Measurements from ENCODE around the gene SPAG16. TPM values are rescaled to one million over a fixed set of nuclear protein-coding genes. Genes with fewer than 3 reads are reported as not detected.
"Not testable (repeated sequence)": the region's sequence is repeated elsewhere in the genome, so short reads cannot be mapped to it uniquely, and the experiment has no call there.

The SPAG16 gene
- total RNA-seq, 1 experiment from 2014 or later, result 17.3 TPM

DNA sequence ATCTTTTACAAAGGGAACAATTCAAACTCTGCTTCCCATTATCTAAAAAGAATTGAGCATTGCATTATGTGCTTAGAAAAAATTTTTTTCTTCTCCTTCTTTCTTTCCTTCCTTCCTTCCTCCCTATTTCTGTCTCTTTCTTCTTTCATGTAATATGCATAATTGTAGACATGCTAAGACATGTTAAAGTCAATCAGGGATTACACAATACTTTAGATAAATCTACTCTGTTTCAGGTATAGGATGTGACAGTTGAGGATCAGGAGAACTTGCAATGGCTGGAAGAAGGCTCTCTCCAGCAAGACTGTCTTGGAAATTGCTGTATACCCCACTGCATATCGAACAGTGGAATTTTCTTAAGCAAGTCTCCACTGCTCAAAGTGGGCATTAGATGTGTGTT, 9.0 kb upstream of the SPAG16 start:
- H3K79me1 ChIP-seq (ENCODE audit: insufficient read depth, low read depth, low read length, poor library complexity, severe bottlenecking), result no peaks in the 10 kb centered on the region
- no peak overlapping the region for H4K91ac ChIP-seq (ENCODE audit: insufficient read length, low read depth, low read length)
- no peak overlapping the region for H2BK15ac ChIP-seq (ENCODE audit: low read depth, low read length)
- no peak overlapping the region for H4K5ac ChIP-seq (ENCODE audit: insufficient read length, low read depth, low read length)
- H3K36me3 Mint-ChIP-seq (ENCODE audit: insufficient read depth in 1 of 3, low read depth in 3 of 3), result peaks cover 6 to 9% (median 9%) of the 10 kb centered on the region in 3 experiments; a peak in 5 of 7 replicates
- H2BK5ac ChIP-seq (ENCODE audit: insufficient read length, low read length), result no peak overlapping the region
- H3K4ac ChIP-seq (ENCODE audit: low read depth, low read length), result no peak overlapping the region
- H3K27ac Mint-ChIP-seq, result no peak overlapping the region
- no peak overlapping the region for H3K9ac ChIP-seq (ENCODE audit: extremely low read depth, insufficient read length, low read length)
- H2BK20ac ChIP-seq (ENCODE audit: low read depth, low read length, poor library complexity, severe bottlenecking), result no peak overlapping the region
- H2AFZ ChIP-seq (ENCODE audit: low read length), result no peak overlapping the region
- DNase-seq, result no peak
- no peaks in the 10 kb centered on the region for H4K20me1 ChIP-seq (ENCODE audit: control insufficient read depth, insufficient read depth, insufficient read length)
- peaks cover 14 to 15% of the 10 kb centered on the region in 2 experiments for H3K9me3 Mint-ChIP-seq
- TF ChIP-seq, protein P1, sequence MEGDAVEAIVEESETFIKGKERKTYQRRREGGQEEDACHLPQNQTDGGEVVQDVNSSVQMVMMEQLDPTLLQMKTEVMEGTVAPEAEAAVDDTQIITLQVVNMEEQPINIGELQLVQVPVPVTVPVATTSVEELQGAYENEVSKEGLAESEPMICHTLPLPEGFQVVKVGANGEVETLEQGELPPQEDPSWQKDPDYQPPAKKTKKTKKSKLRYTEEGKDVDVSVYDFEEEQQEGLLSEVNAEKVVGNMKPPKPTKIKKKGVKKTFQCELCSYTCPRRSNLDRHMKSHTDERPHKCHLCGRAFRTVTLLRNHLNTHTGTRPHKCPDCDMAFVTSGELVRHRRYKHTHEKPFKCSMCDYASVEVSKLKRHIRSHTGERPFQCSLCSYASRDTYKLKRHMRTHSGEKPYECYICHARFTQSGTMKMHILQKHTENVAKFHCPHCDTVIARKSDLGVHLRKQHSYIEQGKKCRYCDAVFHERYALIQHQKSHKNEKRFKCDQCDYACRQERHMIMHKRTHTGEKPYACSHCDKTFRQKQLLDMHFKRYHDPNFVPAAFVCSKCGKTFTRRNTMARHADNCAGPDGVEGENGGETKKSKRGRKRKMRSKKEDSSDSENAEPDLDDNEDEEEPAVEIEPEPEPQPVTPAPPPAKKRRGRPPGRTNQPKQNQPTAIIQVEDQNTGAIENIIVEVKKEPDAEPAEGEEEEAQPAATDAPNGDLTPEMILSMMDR (conservative IDR thresholded peaks at IDR 0.05), result no peak
- H3K27ac ChIP-seq (ENCODE audit: insufficient read length, low read depth, low read length), result no peak overlapping the region
- H2BK12ac ChIP-seq (ENCODE audit: insufficient read length, low read depth, low read length), result no peak overlapping the region
- H3T11ph ChIP-seq (ENCODE audit: low read length), result no peak overlapping the region
- H2BK120ac ChIP-seq (ENCODE audit: low read depth, low read length, poor library complexity, severe bottlenecking), result no peak overlapping the region
- no peaks in the 10 kb centered on the region for H3K79me2 ChIP-seq (ENCODE audit: insufficient read depth, low read length)
- H3K23me2 ChIP-seq (ENCODE audit: insufficient read length, low read depth, low read length, poor library complexity, severe bottlenecking), result no peaks in the 10 kb centered on the region
- WGBS (ENCODE audit: extremely low coverage, insufficient read length, low lambda C conversion rate), result no CpG with 5 or more reads among the region's 1 CpG
- no peak overlapping the region for H3K4me2 ChIP-seq (ENCODE audit: insufficient read depth, insufficient read length, low read length)
- no peak overlapping the region for H3K56ac ChIP-seq (ENCODE audit: insufficient read length, low read depth, low read length)
- no peak overlapping the region for H3K23ac ChIP-seq (ENCODE audit: insufficient read length, low read depth, low read length)
- peaks cover 5% of the 10 kb centered on the region for H3K9me3 ChIP-seq (ENCODE audit: control insufficient read depth, low read depth, low read length)
- no peak overlapping the region for H3K18ac ChIP-seq (ENCODE audit: insufficient read length, low read depth, low read length)
- H2AK5ac ChIP-seq (ENCODE audit: insufficient read length, low read length), result no peak overlapping the region
- H3K4me1 ChIP-seq (ENCODE audit: insufficient read depth, low read length), result no peaks in the 10 kb centered on the region
- no peak overlapping the region for H3K4me3 Mint-ChIP-seq
- no peaks in the 10 kb centered on the region for H3K27me3 Mint-ChIP-seq (ENCODE audit: low read depth)
- no peak overlapping the region for H4K8ac ChIP-seq (replicated peaks; ENCODE audit: insufficient read length, low read depth, low read length)
- no peaks in the 10 kb centered on the region for H3K27me3 ChIP-seq (ENCODE audit: insufficient read depth, low read length)
- H3K14ac ChIP-seq (ENCODE audit: insufficient read depth, low read length), result no peak overlapping the region
- no peaks in the 10 kb centered on the region for H3K4me1 Mint-ChIP-seq

GRCh38 chr2:213277134-213277533, 7.1 kb upstream of the SPAG16 start:
- not testable (repeated sequence) for H3K27ac ChIP-seq (ENCODE audit: insufficient read length, low read depth, low read length); H3K27ac Mint-ChIP-seq; H3K79me2 ChIP-seq (ENCODE audit: insufficient read depth, low read length); H3K27me3 Mint-ChIP-seq (ENCODE audit: low read depth); H3K4ac ChIP-seq (ENCODE audit: low read depth, low read length); H3K4me1 Mint-ChIP-seq; H3K36me3 Mint-ChIP-seq (ENCODE audit: insufficient read depth in 1 of 3, low read depth in 3 of 3); H3K79me1 ChIP-seq (ENCODE audit: insufficient read depth, low read depth, low read length, poor library complexity, severe bottlenecking); H3K18ac ChIP-seq (ENCODE audit: insufficient read length, low read depth, low read length); H4K20me1 ChIP-seq (ENCODE audit: control insufficient read depth, insufficient read depth, insufficient read length); H3K4me1 ChIP-seq (ENCODE audit: insufficient read depth, low read length); H3K4me2 ChIP-seq (ENCODE audit: insufficient read depth, insufficient read length, low read length); H3K9me3 ChIP-seq (ENCODE audit: control insufficient read depth, low read depth, low read length); H4K8ac ChIP-seq (replicated peaks; ENCODE audit: insufficient read length, low read depth, low read length); H3K4me3 Mint-ChIP-seq; H4K5ac ChIP-seq (ENCODE audit: insufficient read length, low read depth, low read length); H3K27me3 ChIP-seq (ENCODE audit: insufficient read depth, low read length); H2AFZ ChIP-seq (ENCODE audit: low read length); H2AK5ac ChIP-seq (ENCODE audit: insufficient read length, low read length); DNase-seq; H2BK12ac ChIP-seq (ENCODE audit: insufficient read length, low read depth, low read length); H3K14ac ChIP-seq (ENCODE audit: insufficient read depth, low read length); H4K91ac ChIP-seq (ENCODE audit: insufficient read length, low read depth, low read length); H2BK120ac ChIP-seq (ENCODE audit: low read depth, low read length, poor library complexity, severe bottlenecking); H2BK5ac ChIP-seq (ENCODE audit: insufficient read length, low read length); H3T11ph ChIP-seq (ENCODE audit: low read length); H3K56ac ChIP-seq (ENCODE audit: insufficient read length, low read depth, low read length); H3K23me2 ChIP-seq (ENCODE audit: insufficient read length, low read depth, low read length, poor library complexity, severe bottlenecking); H3K23ac ChIP-seq (ENCODE audit: insufficient read length, low read depth, low read length); H3K9ac ChIP-seq (ENCODE audit: extremely low read depth, insufficient read length, low read length); H2BK20ac ChIP-seq (ENCODE audit: low read depth, low read length, poor library complexity, severe bottlenecking); H2BK15ac ChIP-seq (ENCODE audit: low read depth, low read length)
- WGBS (ENCODE audit: extremely low coverage, insufficient read length, low lambda C conversion rate), result no CpG with 5 or more reads among the region's 2 CpGs
- peaks cover 14 to 15% of the 10 kb centered on the region in 2 experiments for H3K9me3 Mint-ChIP-seq

Measured in H9 (cell line).